HG02885 (cell line): ENCODE measurements around the gene CCR3.
A peak's percentile ranks its signal among the peaks of the same experiment; 100 is the strongest.

Experiments used
- ATAC-seq: cut with Tn5 transposase; IDR thresholded peaks from one replicate; pipeline ENCODE4 v1.9.1; 2021; ENCODE audit warnings: mild to moderate bottlenecking; ENCODE audit not compliant: unreplicated experiment, poor library complexity

The CCR3 gene

DNA sequence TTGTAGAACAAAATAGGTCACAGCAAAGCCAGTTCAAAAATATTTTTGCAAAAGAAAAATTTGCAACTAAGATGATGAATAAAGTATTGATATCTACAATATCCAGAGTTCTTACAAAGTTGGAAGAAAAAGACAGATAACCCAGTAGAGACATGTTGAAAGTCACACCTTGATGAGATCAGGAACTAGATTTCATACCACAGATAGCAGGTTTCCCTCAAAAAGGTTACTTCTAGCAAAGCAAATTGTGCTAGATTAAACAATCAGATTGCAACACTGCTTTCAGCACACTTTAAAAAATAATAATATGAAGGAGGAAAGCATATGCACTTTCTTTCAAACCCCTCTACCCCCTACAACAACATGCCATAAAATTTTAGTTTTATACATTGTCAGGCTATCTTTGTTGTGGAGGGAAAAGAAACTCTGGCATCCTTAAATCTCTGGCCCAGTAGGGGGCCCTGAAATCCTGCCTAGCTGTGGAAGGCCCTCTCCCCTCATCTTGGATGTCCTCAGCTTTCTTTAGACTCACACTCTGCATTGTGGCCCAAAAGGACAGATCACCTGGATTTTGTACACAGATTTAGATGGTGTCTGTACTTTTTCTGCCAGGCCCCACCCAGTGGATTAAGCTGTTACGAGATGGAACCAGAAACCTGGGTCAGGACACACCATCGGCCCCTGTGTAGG lies 50.9 kb downstream of the CCR3 start:
- ATAC-seq: no peak

DNA sequence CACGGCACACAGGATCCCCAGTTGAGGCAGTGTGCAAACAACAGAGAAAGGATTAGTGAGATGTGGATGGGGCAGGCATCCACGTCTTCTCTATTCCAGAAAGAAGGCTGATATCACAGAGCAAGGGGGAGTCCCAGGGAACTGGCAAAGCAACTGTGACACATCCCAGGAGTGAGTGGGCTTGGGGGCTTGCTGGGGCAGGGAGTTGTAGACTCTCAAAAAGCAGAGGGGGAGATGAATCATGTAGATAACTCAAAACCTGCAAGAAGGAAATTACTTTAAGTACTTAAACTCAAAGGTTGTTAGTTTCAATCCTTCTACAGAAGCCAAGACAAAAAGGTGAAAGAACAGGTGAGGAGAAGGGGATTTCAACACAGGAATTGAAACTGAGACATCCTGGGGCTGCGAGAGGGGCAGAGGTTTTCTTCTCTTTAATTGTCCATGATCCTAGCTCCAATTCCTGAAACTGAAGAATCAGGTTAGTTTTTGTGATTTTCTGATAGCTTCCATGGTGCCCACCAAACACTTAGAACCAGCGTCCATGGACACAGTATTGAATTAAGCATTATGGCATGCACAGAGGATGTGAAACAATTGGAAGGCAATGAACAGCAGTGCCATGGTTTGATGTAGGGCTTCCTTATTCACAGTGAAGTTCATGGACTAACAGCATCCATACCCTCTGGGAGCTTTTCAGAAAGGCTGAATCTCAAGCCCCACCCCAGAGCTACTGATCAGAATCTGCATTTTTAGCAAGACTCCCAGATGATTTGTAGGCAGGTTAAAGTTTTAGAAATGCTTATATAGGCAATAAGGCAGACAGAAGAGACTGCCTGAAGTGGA lies 52.0 kb downstream of the CCR3 start:
- ATAC-seq: no peak

DNA sequence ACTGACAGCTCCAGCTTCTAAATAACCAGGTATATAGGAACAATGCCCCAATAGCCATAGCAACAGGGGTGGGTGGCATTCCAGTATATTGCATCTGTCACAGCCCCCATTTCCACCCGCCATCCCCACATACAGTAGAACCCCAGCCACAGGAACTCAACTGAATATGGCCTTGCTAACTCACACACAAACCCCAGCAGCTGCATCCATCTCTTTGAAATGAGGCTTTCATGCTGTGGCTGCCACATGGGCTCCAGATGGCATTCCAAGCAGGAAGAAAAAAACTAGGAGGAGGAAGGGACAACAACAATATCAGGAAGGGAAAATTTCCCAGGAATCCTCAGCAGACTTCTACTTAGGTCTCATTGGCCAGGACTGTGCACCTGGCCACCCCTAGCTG lies 54.6 kb downstream of the CCR3 start:
- ATAC-seq: no peak

DNA sequence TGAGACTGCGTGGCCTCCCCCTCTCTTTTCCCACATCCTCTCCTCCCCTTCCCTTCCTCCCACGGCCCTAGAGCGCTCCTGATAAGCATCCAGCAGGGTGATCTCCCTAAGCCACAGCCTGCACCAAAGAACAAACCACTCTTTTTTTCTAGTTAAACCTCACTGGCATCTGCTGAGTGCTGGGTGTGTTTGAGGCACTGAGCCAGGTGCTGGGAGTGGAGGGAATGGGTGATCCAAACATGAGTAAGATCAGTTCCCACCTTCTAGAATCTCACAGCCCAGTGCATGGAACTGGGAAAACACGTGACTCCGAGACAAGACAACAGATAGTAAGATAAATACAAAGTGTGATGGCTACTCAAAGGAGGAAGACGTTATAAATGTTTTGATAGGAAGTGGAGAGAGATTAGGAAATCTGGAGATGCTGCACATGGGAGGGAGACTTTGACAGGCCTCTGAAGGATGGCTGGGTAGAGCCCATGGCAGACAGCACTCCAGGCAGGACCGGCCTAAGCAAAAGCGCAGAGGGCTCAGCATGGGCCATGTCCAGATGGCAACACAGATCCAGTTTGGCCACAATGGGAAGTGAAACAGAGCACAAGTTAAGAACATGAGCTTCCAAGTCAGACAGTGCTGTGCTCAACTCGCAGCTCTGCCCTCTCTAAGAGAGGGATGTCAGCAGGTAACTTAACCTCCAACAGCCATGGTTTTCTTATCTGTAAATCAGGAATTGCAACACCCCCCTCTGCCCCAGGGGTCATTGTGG lies 55.6 kb downstream of the CCR3 start:
- ATAC-seq: no peak

DNA sequence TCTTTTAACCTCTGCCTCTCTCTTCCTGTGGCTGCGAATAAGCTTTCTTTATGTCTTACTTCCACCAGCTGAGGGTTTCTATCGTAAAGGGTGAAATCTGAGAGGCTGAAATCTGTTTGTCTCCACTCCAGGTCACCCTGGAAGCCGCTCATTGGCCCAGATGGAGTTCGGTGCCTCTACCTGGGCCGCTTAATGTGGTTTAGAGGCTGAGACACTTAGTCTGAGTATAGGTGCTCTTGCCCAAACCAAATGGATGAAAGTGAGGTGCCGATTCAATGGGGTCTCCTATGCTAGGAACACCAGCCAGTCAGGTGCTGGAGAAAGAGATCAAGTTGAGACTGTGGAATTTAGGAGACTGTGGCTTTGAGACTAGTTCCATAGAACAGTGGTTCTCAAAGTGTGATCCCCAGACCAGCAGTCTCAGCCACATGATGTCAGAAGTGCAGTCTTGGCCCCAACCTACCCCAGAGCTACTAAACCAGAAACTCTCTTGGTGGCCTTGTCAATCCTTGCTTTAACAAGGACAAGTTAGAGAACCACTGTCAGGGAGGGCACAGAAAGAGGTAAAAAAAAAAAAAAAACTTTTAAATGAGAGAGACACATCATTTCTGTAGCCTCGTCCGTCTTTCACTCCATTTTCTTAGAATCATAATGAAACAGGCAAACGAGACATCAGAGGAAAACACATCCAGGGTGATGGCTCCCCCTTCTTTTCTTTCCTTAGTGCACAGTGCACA lies 56.8 kb downstream of the CCR3 start:
- ATAC-seq: peak; percentile 59

DNA sequence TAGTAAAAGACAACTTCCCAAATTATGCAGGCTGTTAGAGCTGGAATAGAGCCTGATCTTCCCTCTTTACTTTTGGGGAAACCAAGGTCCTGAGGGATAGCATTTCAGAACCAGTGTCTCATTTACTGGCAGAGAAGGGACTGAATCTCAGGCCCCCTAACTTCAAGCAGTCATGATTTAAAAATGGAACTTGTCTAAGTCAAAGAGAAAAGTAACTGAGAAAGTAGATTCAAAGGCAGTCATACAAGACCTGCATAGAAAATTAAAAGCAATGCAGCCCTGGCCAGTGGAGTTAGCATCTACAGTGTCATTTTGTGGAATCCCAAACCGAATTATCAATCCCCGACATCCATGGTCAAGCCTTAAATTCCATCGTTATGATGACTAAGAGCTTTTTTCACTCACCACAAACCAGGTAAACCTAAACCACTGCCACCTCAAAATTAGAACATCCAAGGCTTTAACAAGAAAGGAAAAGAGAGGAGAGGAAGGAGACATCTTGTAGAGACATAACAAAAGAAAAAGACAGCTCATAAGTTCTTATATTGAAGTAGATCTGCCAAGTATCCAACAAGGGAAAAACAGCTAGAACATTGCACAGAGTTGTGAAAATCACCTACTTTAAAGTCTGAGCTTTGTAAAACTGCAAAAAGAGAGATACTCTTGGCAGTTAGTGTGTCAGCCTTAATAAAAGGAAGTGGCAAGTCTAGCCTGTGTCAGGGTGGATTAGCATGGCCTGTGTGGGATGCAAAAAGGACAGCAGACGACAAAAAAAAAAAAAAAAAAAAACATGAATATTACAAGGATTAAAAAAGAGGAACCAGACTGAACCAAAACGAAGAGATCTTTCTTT lies 57.6 kb downstream of the CCR3 start:
- ATAC-seq: peak; percentile 33

DNA sequence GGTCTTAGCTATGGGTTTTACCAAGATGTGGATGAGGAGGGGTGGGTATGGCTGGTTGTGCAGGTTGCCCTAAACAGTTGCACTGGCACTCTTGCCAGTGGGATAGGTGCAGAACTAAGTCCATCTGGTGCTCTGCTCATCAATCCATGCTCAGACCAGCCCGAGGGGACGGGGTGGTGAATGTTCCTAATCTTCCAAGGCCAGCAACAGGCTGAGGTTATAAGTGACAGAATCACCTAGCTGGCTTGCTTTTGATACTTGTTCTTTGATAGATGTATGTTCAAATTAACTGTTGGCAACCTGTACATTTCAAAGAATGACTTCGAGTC lies 58.2 kb downstream of the CCR3 start:
- no peak for ATAC-seq

DNA sequence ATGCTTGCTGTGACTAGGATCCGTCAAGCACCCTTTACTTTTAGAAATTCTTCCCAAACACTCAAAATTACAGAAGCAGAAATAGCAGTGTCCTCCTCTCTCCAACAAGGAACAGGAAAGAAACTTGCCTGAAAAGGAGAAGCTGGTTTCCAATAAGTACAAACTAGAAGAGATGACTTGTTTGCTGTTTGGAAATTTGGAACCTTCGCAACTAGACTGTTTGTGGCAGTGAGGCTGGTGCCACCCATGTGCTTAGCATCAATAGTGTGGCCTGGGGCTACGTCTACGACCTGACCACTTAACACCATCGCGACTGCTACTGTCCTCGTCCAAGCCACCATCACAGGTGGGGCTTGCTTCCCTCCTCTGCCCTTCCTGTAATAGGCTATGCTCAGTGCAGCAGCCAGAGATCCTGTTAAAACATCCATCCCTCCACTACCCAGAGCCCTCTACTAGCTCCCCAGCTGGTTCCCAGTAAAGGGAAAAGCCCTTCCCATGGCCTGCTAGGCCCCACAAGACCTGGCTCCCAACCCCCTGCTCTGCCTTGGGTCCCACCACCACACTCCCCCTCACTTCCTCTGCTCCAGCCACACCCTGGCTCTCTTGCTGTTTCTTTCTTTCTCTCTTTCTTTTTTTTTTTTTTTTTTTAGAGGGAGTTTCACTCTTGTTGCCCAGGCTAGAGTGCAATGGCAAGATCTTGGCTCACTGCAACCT lies 59.0 kb downstream of the CCR3 start:
- no peak for ATAC-seq

DNA sequence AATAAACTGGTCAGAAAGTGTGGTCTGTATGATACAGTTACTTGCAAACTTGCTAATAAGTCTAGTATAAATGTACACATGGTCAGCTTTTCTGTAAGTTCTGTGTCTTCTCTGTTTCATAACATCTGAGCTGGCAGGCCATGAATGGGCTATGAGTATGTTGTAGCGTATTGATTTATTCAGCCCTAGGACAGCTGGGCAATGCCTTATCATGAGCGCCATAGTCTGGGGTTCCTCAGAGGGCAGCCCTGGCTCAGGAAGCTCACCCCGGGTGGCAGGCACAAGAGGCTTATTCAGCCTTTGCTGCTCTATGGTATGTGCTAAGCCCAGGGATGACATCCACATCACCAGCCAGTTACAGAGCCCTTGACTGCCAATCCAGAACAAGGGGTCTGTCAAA lies 61.0 kb downstream of the CCR3 start:
- no peak for ATAC-seq

DNA sequence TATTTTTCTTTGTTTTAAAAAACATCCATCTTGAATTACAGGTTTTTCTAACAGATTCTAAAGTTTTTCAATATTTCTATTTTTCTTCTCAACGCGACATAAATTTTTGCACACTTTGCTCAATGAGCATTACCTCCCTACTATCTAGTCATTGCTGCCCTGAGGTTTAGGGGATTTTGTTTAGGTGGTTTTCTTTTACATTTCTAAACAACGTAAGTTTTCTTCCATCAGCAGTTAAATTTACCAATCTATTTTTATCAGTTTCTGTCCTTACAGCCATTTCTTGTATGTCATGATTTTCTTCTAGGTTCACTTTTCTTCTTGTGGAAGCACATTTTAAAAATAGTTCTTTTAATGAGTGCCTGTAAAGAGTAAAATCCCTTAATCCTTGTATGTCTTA lies 62.5 kb downstream of the CCR3 start:
- no peak for ATAC-seq

DNA sequence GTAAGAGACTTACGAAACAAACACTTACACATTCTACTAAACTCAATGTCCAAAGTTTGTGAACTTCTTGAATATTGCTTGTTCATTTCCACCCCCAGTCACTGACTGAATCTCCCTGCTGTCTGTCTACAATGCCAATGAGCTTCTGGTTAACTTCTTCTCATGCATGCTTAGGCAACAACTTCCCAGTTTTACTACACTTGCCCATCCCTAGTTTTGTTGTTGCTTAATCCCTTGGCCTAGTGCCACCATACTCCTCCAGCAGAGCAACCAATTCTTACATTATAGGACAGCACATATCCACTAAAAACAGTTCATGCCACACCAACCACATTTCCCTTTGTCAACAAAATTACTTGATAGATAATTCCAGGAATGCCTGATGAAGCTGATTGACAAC lies 70.7 kb downstream of the CCR3 start:
- no peak for ATAC-seq

DNA sequence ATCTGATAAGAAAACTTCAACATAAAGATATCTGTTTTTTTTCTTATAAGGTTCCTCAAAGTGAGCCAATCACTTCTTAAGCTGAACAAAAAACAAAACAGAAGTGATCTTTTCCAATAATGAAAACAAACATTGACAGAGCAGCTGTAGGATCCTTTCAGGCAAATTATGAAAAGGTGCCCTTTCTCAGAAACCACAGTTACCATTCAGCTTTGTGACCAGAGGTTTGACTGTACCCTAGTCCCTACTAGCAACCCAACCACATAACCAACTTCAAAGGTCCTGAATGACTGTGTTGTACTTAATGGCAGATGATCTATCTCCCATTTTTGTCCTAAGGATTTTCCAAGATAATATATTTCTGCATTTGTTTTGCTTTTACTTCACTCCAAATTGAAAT lies 72.3 kb downstream of the CCR3 start:
- no peak for ATAC-seq

DNA sequence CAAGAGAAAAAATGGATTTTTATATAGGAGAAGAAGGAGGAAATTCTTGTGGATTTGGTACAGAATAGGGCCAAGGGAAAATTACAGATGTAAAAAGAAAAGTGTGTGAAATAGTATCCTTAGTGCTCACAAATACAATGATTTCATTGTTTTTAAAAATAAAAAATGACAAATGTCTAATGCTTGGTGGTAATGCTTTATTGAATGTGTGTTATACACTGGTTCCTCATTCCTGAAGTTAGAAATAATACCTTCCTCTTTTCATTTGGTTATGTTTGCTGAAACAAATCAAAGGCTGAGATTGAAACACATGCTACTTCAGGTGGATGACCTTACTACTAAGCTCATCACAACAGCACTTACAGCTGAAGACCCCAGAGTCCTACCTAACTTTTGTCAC lies 73.9 kb downstream of the CCR3 start:
- no peak for ATAC-seq
